ENCODE results near the gene SLC24A3.

- TF ChIP-seq CTCF (IDR thresholded peaks at IDR 0.05) (no peak), POLR2A (IDR thresholded peaks at IDR 0.05) (no peak)
Measured at GRCh38 chr20:19683822-19684221, 471.4 kb downstream of the SLC24A3 start.
